ENCODE measurements around the gene TNFRSF8. TPM values are rescaled to one million over a fixed set of nuclear protein-coding genes. Genes with fewer than 3 reads are reported as not detected.

TNFRSF8 gene
- total RNA-seq, 1 donor from 2014 or later, result 0.59 TPM

GRCh38 chr1:12057382-12057781 is 5.7 kb upstream of the TNFRSF8 start:
- intact Hi-C loops (cut with DNase I), result no loop called here
- ATAC-seq (ENCODE audit: poor library complexity) (no peak), DNase-seq (no peak)

- ATAC-seq (ENCODE audit: poor library complexity), result no peak
- no peak for DNase-seq
- intact Hi-C loops (cut with DNase I), result no loop called here
Measured at GRCh38 chr1:12057940-12058687, 5.0 kb upstream of the TNFRSF8 start.

- ATAC-seq (ENCODE audit: poor library complexity), result no peak
Measured at GRCh38 chr1:12059226-12059625, 3.9 kb upstream of the TNFRSF8 start.

GRCh38 chr1:12059722-12060464 is 3.2 kb upstream of the TNFRSF8 start:
- ATAC-seq (ENCODE audit: poor library complexity) (no peak), DNase-seq (no peak)
- intact Hi-C loops (cut with DNase I), result no loop called here

More at GRCh38 chr1:12059226-12059625, 3.9 kb upstream of the TNFRSF8 start:
- DNase-seq, result no peak
- intact Hi-C loops (cut with DNase I), result no loop called here

GRCh38 chr1:12060500-12060899 is 2.6 kb upstream of the TNFRSF8 start:
- ATAC-seq (ENCODE audit: poor library complexity), result no peak
- DNase-seq, result no peak
- intact Hi-C loops (cut with DNase I), result no loop called here

- ATAC-seq (ENCODE audit: poor library complexity) (no peak), DNase-seq (no peak)
- intact Hi-C loops (cut with DNase I), result no loop called here
Measured at GRCh38 chr1:12064073-12064969, 1.2 kb downstream of the TNFRSF8 start.

- DNase-seq (no peak), ATAC-seq (ENCODE audit: poor library complexity) (no peak)
- intact Hi-C loops (cut with DNase I), result no loop called here
Measured at GRCh38 chr1:12065872-12066271, 2.8 kb downstream of the TNFRSF8 start.

GRCh38 chr1:12067900-12068821 is 5.1 kb downstream of the TNFRSF8 start:
- intact Hi-C loops (cut with DNase I), result no loop called here
- DNase-seq (no peak), ATAC-seq (ENCODE audit: poor library complexity) (no peak)

- DNase-seq, result no peak
Measured at GRCh38 chr1:12069623-12070244, 6.6 kb downstream of the TNFRSF8 start.

GRCh38 chr1:12071892-12072291 is 8.8 kb downstream of the TNFRSF8 start:
- intact Hi-C loops (cut with DNase I), result no loop called here
- ATAC-seq (ENCODE audit: poor library complexity), result no peak
- DNase-seq, result no peak

More at GRCh38 chr1:12069623-12070244, 6.6 kb downstream of the TNFRSF8 start:
- no peak for ATAC-seq (ENCODE audit: poor library complexity)
- intact Hi-C loops (cut with DNase I), result no loop called here

- DNase-seq (no peak), ATAC-seq (ENCODE audit: poor library complexity) (no peak)
- intact Hi-C loops (cut with DNase I), result no loop called here
Measured at GRCh38 chr1:12072741-12073140, 9.6 kb downstream of the TNFRSF8 start.

GRCh38 chr1:12073796-12074195 is 10.7 kb downstream of the TNFRSF8 start:
- DNase-seq (no peak), ATAC-seq (ENCODE audit: poor library complexity) (no peak)
- intact Hi-C loops (cut with DNase I), result no loop called here

GRCh38 chr1:12075195-12076114 is 12.4 kb downstream of the TNFRSF8 start:
- no peak for DNase-seq
- intact Hi-C loops (cut with DNase I), result no loop called here
- no peak for ATAC-seq (ENCODE audit: poor library complexity)

GRCh38 chr1:12076425-12077005 is 13.4 kb downstream of the TNFRSF8 start:
- no peak for ATAC-seq (ENCODE audit: poor library complexity)
- intact Hi-C loops (cut with DNase I), result no loop called here

GRCh38 chr1:12078575-12078937 is 15.5 kb downstream of the TNFRSF8 start:
- ATAC-seq (ENCODE audit: poor library complexity) (no peak), DNase-seq (no peak)
- intact Hi-C loops (cut with DNase I), result no loop called here

More at GRCh38 chr1:12076425-12077005, 13.4 kb downstream of the TNFRSF8 start:
- DNase-seq, result no peak
